HG03432 (cell line): ENCODE results near the gene KLF9.

Experiments used
- ATAC-seq: cut with Tn5 transposase; IDR thresholded peaks from one replicate; pipeline ENCODE4 v1.9.1; 2021; ENCODE audit warnings: mild to moderate bottlenecking, moderate library complexity; ENCODE audit not compliant: unreplicated experiment

Gene KLF9

DNA sequence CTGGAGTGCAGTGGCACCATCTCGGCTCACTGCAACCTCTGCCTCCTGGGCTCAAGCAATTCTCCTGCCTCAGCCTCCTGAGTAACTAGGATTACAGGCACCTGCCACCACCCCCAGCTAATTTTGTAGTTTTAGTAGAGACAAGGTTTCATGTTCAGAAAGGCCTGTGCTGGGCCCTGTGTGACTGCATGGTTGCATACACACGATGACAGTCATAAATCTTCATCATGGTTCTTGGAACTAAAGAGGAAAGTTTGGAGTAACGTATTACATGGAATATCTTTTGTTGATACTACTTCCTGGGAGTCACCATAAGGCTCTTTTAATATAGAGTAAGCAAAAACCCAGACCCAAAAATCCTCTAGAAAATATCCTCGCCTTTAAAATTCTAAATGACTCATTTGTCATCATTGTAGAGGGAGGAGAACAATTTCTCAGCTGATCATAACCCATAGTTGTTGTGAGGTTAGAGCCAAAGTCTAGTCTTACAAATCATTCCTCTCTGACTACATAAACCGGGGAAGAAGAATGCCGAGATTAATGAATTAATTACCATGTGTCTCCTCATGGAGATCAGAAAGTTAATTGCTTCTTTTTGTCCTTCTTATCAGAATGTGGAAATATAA, 47.0 kb downstream of the KLF9 start:
- ATAC-seq, result no peak

DNA sequence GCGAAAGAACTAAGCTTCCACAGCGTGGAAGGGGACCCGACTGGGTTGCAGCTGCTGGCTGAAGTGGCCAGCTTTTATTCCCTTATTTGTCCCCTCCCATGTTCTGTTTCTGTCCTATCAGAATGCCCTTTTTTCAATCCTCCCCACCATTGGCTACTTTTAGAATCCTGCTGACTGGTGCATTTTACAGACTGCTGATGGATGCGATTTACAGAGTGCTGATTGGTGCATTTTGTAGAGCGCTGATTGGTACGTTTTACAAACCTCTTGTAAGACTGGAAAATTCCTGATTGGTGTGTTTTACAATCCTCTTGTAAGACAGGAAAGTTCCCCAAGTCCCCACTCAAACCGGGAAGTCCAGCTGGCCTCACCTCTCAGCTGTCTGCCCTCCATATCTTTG, 50.7 kb downstream of the KLF9 start:
- ATAC-seq, result no peak

- no peak for ATAC-seq
Observed at GRCh38 chr9:70362952-70363351, 51.5 kb downstream of the KLF9 start.

DNA sequence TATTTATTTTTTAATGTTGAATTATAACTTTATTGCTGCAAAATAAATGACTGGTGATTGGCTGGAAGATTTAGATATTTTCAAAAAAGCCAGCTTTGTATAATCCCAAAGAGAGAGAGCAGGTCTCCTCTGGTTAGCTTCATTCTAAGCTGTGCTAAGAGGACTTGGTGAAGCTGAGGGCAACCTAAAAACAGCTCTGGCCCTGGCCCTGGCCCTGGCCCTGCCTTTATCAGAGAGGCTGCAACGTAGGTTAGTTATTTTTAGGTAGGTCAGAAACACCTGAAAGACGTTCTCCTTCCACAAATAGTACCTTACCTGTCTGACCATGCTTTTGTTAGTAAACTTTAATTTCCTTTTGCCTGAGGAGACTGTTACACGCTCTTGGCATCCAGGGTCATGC, 58.7 kb downstream of the KLF9 start:
- no peak for ATAC-seq

DNA sequence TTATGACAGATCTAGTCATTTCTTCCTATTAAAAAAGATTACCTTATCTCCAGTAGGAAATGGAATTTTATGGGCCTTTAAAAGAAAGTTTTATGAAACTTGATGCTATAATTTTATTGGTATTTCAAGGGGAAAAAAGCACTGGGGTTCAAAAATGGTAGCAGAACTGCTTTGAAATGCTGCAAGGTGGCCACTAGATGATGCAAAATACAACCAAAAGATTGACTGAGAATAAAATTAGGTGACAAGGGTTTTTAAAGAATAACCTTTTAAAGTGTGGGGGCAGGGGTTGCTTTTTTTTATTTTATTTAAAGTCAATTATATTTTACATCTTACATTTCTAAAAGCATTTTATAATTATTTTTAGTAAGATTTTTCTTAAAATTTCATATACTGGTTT, 61.7 kb downstream of the KLF9 start:
- no peak for ATAC-seq

- no peak for ATAC-seq
Observed at GRCh38 chr9:70352356-70352755, 62.1 kb downstream of the KLF9 start.

- ATAC-seq, result no peak
Observed at GRCh38 chr9:70347046-70347445, 67.4 kb downstream of the KLF9 start.

GRCh38 chr9:70340572-70340971, 73.9 kb downstream of the KLF9 start:
- ATAC-seq, result no peak
